ENCODE data around the gene NXNL2.
A peak's percentile ranks its signal among the peaks of the same experiment; 100 is the strongest.

NXNL2 gene

DNA sequence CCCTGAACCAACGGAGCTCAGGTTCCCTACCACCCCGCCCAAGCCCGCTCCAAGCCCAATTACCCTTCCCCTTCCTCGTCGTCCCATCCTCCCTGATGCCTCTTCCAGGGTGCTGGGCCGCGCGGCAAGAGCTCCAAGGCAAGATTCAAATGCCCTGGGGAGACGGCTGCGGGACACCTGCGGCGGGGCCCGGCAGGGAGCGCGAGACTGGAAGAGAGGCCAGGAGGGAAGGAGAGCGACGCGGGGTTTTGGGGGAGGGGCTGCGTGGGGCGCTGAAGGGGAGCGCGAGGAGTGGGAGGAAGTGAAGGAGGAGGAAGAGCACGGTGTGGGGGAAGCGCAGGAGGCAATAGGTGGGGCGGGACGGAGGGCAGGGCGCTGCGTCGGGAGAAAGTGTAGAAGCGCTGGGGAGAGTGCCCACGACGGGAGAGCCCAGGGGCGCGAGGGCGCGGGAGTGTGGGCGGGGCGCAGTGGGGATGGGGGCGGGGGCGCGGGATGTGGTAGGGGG, 975 bp upstream of the NXNL2 start:
- DNase-seq: no peak

DNA sequence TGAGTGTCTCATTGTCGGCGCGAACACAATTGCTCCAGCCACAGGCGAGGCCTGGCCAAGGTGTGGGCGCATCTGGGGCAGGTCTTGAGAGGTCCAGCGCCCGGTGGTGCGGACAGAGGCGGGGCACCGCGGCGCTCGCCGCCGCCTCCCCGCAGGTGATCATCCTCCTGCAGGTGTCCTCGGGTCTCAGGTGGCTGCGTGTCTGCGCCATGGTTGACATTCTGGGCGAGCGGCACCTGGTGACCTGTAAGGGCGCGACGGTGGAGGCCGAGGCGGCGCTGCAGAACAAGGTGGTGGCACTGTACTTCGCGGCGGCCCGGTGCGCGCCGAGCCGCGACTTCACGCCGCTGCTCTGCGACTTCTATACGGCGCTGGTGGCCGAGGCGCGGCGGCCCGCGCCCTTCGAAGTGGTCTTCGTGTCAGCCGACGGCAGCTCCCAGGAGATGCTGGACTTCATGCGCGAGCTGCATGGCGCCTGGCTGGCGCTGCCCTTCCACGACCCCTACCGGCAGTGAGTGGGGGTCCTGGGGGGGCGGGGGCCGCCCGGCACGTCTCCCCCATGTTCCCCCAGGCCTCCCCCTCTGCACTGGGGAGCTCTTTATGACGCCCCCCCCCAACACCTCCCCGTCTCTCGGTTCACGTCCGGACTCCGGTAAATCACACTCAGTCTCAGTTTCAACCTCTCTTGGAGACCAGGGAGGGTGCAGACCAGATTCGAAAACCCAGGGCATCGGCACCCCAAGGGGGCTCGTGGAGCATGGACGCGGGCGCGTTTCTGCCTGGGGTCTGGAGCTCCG, 446 bp downstream of the NXNL2 start:
- DNase-seq: no peak

DNA sequence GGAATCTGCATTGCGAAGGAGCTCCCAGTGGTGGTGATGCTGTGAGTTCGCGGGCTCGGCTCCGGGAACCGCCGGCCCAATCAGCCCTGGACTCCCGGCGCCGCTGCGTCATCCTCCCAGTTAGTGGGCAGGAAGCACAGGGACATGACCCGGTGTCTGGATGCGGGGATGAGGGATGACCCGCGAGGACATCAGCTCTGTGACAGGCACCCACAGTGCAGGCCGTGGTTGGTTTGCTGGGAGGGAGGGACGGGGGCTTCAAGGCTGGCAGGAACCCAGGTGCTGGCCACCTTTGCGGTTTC, 996 bp downstream of the NXNL2 start:
- no peak for DNase-seq

DNA sequence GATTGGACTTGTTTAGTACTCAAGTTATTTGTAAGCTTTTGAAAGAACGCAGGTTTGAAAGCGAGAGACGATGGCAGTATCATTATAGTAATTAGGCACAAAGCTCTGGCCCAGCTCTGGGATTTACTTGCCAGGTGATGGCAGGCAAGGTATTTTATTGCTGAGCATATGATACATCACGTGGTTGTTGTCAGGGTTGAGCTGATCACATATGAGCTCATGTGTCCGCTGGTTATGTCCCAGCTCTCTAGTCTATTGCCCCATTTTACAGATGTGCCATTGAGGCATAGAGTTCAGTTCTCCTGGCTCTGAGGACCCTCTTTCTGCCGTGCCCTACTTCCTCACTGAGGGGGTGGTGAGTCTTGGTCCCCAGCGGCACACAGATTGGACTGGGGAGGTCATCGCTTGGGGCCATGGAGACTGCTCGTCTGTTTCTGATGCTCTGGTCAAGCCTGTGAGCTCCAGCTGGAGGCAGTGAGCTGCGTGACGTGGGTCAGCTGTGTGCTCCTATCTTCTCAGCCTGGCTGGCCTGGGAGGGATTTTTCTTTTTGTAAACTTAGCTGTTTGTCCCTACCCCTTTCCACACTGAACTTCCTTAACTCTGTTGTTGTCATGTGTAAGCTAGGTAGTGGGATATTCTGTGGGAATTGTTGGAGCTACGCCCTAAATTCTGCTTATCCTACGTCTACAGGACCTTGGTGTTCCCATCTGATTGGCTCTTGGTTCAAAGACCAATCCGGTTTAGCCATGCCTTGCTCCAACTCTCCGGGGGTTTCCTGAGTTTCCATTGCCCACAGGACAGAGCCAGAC, 2.2 kb downstream of the NXNL2 start:
- DNase-seq: no peak

DNA sequence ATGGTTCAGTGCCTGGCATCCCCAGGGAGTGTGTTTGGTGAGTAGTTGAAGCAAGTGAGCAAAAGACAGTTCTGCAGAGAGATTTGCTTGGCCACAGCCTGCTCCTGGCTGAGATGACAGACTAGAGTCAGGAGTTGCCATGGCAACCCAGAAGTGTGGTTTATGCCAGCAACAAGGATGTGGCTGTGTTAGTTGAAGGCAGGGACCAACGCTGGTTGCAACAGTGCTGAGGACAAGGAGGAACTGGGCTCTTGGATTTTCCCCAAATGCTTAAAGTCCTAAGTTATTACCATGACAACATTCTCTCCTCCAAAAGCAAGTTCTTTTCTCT, 2.7 kb downstream of the NXNL2 start:
- peak; percentile 64 for DNase-seq

DNA sequence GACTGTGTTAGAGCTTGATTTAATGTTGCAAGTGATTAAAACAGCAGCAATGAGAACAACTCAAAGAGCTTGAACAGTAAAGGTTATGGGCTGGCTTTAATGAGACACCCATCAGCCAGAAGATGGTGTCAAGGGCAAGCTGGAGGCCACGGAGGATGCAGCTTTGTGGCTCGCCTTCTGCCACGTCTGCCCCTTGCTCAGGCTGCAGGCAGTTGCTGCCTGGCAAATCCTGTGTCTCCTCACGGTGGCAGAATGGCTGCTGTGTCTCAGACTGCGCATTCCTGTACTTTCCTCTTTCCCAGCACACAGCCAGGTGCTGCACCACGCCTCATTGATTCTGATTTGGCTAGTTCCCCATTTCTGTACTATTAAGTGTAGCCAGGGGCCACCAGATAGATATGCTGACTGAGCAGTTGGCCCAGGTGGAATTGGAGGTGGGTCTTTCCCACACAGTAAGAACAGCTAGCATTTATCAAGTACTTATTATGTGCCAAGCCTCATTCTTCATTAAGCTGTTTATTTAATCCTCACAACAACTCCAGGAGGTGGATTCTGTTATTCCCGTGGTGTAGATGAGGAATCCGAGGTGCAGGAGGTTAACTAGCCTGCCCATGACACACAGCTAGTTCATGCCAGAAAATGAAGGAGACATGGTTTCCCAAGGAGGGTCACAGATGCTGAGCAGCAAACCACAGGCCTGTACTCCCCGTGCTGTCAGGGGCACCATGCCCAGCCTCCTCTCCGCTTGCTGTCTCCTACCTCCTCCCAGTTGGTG, 3.5 kb downstream of the NXNL2 start:
- no peak for DNase-seq

DNA sequence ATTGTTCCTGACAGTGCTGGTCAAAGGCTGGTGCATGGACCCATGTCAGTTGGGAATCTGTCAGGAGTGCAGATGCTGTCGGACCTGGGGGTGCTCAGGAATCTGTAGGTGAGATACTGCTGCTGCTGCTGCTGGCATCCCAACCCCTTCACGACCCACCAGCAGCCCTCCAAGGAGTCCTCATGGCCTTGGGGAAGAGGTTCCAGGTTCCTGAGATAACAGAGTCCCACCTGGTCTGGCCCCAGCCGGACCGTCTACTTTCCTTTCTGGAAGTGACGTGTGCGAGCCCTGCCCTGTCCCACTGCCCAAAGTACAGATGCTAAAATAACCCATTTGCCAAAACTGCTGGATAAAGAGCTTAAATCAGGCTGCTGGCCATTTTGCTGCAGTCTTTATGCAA, 4.3 kb downstream of the NXNL2 start:
- DNase-seq: no peak

DNA sequence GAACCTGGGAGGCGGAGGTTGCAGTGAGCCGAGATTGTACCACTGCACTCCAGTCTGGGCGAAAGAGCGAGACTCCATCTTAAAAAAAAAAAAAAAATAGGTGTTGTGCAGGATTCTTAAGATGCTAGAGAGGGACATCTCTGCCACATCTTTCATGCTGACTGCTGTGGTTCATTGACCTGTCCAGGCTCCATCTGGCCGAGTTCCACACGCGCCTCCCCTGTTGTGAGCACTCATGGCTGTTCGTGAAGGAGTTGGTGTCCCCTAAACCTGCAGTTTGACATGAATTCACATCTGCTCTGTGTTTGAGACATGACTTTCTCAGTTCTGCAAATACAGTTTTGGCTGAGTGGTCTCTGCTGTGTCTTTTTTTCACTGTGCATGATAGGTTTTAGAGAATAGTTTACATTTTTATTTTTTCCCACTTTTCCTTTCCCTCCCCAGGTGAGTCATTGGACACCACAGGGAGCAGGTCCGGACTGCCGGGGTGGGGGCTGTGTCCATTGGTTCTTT, 5.3 kb downstream of the NXNL2 start:
- DNase-seq: no peak

DNA sequence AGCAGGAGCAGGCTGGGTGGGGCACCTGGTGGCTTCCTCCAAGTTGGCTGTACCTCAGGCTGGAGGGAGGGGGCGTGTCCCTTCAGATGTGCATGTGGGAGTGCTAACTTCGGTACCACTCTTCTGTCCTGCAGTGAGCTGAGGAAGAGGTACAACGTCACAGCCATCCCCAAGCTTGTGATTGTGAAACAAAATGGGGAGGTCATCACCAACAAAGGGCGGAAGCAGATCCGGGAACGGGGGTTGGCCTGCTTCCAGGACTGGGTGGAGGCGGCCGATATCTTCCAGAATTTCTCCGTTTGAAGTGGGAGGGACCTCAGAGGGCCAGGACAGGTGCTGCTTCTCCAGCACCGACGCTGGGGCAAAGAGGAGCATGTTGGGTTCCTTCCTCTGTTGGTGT, 9.3 kb downstream of the NXNL2 start:
- no peak for DNase-seq

DNA sequence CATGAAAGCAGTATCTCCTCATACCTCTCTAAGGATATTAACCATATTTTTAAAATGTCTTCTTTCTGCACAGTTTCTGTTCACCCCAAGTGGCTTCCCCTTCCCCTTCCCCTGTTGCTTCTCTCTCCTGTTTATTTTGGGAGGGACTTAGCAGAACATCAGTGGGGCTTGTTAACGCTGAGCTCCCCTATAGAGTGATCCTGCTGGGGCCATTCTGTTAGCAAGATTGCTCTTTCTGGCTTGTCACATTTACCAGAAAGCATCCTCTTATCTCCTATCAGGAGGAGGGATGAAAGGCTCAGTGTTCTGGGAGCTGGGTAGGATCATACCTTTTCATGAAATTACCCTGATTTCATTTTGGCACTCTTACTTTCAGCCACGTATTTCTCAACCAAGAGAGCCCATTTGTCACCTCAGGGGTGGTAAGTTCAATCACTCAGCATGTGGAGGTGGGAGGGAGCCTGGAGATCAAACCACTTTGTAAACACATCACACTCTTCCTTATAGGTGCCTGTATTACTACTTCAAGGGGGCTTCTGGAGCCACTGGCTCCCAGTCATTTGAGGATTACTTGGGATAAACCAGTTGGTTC, 16.7 kb downstream of the NXNL2 start:
- DNase-seq: no peak

DNA sequence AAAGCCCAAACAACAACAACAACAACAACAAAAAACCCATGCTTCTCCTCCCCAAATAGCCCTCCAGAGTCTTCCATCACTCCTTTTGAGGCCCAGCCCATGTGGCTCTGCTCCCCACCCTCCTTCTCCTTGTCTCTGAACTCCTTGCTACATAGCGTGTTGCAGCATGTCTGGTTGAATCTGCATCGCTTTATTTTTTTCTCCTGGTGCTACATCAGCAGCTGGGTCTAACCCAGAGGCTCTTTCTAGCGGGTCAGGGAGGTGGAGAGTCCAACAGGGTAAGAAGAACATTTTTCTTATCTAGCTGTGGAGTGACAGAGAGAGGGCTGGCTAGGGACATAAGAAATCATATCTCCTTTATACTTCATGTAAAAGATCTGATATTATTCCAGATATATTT, 18.4 kb downstream of the NXNL2 start:
- DNase-seq: no peak

DNA sequence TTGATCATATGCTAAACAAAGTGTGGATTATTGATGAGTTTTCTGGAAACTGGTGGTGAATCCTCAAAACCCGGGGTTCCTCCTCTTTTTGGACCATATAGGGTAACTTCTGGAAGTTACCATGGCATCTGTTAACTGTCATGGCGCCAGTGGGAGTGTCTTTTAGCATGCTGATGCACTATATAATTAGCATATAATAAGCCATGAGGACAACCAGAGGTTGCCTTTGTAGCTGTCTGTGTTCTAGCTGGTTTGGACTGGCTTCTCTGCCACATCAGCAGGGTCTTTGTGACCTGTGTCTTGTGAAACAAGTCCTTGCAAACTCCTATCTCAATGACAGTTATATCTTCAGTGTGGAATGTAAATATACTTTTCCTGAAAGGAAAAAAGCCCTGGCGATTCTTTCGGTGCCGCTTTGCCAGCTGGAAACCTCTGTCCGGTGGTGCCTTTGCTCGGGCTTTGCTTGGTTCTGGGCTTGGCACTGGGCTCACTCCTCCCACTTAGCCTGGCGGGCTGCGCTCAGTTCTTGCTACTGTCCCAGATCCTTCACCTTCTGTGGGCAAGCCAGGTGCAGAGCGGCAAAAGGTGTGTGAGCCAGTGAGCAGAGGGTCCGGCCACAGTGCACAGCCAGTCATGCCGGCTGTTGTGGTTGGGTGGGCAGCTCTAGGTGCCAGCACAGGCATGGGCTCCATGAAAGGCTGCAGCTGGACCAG, 20.4 kb downstream of the NXNL2 start:
- no peak for DNase-seq

DNA sequence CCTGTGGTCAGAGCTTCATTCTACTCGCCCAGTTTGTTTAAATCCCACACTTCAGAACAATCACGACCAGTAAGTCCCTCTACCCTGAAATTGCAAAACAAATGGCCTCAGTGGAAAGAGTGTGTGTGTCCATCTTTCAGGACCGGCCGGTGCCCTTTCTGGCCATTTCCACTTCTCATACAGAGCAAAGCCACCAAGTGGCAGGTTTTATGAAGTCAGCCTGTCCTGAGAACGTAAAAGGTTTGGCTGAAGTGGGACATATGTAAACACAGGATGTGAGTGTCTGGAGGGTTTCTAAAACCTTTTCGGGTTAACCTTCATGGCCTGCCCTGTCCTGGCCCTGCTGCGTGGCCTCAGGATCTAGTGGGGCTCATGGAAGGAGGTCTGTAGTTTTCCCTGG, 24.7 kb downstream of the NXNL2 start:
- DNase-seq: no peak

DNA sequence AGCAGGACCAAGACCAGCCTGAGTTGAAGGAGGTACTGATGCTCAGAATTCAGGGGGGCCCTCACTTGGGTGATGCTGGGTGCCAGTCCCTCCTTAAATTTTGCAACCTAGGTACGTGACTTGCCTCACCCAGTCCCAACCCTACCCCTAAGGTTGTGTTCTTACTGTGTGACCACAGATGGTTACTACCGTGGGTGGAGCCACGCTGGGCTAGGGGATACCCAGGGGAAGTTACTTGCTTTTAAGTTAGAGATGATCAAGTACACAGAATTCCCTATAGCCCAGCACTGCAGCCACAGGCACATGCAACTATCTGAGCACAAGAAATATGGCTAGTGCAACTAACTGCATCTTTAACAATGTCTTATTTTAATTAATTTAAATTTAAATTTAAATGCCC, 32.9 kb downstream of the NXNL2 start:
- DNase-seq: peak; percentile 40

DNA sequence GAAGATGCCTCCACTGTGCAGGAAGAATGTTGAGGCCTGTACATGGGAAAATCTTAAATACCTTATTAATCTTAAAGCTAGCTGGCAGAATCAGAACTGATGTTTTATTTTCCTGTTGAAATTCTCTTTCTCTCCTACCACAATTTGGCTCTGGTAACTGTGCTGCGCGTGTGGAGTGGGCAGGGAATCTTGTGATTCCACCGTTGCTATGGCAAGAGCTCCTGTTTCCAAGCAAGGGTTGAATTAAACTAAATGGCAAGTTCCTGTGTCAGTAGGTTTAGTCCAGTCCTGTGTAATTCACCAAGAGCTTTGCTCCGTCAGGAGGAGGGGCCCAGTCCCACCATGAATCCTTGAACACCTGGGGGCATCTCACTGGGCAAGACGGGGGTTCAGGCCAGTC, 36.4 kb downstream of the NXNL2 start:
- DNase-seq: no peak

DNA sequence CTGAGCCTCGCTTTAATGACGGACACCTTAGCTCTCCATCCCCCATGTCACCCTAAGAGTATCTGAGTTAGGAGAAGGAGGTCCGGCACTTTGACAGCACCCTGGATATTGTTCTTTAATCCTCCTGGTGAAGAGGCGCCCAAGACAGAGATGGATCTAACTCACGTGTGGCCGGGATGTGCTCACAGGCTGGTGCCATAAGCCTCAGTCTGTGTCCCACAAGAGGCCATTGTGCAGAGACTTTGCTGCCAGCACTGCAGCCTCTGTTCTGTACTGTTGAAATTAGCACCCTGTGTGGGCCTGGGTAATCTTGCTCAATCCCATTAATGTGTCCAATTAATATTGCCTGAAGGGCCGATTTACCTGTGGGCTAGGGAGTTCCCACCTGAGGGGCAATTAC, 37.7 kb downstream of the NXNL2 start:
- no peak for DNase-seq

DNA sequence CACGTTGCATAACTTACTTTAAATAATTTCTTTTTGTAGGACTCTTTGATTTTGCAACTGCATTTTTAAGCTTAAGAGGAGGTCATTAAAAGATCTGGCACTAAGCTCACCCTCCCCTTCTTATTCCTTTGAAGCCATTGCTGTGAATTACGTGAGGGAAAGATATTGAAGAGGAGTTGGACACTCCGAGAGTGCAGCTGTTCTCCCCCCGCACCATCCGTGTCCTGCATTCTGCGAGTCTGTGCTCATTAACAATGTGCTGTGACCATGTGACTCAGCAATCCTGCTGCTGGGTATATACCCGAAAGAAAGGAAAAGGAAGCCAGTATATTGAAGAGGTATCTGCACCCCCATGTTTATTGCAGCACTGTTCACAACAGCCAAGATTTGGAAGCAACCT, 40.0 kb downstream of the NXNL2 start:
- DNase-seq: no peak

DNA sequence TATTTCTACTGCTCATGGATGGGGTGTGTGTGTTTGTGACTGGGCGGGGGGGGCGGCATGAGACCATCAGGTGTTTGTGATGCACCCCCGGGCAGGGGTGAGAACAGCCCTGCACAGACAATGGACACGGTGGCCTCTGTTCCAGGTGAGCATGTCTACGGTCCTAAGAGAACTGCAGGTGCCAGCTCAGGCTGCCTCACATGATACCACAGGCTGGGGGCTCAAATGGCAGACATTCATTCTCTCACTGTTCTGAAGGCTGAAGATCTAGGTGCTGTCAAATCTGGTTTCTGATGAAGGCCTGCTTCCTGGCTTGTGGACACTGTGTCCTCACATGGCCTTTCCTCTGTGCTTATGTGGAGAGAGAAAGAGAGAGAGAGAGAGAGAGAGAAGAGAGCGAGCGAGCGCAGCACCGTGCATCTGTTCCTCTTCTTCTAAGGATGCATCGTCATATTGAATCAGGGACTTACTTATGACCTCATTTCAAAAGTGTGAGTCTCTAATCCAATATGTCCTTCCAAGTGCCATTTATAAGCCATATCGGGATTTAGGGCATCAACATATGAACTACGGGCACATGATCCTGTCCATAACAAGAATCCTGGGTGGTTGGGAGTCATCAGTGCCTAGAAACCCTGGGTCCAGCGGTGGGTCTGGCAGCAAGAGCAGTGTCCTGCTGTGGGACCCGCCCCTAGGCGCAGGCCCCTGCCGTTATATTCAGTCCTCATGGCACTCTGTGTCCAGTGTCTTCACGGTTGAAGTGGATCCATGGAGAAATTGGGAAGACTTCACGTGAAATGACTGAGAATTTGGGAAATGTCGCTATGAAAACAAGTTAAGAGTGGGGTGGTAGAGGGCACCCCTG, 42.5 kb downstream of the NXNL2 start:
- no peak for DNase-seq

DNA sequence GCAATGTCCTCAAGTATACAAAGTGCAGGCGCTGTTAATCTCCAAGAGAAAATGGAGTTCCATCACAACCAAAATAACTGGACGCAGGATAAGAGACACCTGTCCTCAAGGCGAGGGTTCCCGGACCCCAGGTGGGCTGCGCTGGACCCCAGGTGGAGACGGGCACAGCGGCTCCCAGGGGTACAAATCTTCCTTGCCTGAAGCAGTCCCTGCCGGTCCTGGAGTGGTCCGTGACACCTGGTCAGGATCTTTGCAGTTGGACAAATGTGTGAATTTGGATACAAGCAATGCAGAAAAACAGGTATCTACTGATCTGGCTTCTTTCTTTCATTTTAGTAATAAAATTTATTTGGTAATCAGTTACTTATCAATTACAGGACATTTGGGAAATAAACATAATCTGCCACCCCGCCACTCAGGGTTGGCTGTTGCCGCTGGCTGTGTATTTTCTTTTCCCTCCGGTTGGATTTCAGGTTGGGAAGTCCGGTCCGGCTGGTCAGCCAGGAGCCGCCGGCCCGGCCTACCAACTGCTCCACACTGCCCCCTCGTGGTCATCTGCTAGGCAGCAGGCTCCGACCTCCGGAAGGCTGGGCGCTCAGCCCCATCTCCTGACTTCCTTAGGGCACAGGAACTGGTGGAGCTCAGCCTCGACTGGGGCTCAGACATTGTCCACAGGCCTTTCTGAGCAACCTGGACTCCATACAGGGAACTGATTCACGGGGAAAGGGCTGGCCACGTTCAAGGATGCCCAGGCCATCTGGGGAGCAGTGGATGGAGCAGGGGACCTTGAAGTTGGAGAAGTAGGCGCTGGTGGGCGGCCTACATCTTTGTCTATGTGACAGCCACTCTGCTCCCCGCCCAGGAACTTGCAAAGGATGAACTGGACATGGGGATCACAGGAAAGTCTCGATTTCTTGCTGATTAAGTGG, 43.4 kb downstream of the NXNL2 start:
- peak; percentile 78 for DNase-seq

DNA sequence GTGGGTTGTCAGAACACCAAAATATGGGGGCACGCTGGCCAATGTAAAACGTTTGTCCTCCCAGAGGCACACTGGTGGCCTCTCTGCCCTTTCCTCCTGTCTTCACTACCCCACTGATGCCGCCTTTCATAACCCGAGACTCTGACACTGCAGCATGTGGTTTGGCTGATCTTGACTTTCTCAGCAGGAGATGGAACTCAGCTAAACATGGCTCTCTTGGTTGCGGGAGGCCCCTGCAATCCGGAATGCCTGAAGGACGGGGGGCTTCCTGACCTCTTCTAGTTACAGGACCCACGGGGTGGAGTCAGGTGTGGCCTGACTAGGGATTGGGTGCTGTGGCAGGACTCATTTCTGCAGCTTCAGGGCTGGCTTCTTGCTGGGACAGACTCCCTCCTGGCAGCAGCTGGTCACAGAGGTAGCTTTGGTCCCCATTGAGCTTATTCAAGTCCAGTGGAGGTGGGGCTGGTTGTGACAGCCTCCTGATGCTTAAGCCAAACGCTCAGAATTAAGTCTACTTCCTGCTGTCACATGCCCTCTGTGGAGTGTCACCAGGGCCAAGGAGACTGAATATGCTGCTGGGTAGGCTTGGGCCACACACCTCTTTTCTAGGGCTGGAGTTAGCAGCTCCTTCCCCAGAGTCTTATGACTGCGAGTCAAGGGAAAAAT, 44.2 kb downstream of the NXNL2 start:
- DNase-seq: no peak

Data from activated CD4-positive, alpha-beta T cell treated with anti-CD3 and anti-CD28 coated beads, Interleukin-2, Interleukin-6, amounts not matched to agents 100 ng/mL and 50 ng/mL, durations not matched to agents 16 hours and 8 hours (primary cell).